ENCODE data around the gene SERPINA6.

The SERPINA6 gene

DNA sequence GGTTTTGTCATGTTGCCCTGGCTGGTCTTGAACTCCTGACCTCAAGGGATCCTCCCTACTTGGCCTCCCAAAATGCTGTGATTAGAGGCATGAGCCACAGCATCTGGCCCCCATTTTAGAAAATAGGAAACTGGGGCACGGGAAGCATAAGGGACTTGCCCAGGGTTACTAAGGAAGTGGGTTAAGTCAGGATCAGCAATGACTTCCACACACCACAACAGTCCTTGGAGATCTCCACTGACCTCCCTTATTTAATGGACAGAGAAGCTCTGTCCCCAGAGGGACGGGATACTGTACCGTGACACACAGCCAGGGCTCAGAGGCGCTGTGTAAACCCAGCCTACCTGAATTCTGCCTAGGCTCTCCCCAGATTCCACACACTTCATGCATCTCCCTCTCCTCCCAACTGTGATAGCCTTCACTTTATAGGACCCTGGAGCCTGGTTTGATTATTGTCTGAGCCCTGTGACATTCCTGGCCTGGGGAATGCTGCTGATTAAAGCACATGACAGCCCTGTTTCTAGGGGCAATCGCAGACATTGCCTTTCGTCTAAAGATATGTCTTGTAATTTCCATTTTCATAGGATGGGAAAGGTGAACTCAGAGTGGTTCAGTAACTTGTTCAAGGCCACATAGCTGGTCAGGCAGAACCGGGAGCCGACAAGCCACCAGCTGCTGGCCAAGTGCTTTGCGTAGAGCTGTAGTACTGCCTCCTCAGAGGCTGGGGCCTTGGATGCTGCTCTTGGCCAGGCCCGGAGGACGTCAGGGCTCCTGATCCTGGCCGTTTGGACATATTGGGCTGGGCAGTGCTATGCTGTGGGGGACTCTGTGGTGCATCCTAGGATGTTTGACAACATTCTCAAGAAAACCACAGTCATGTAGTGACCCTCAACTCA lies 44.5 kb upstream of the SERPINA6 start:
- no peak overlapping the region for H3K4me3 ChIP-seq (ENCODE audit: low read depth, low read length)
- DNase-seq (ENCODE audit: low read depth): no peak
- TF ChIP-seq, protein P1, sequence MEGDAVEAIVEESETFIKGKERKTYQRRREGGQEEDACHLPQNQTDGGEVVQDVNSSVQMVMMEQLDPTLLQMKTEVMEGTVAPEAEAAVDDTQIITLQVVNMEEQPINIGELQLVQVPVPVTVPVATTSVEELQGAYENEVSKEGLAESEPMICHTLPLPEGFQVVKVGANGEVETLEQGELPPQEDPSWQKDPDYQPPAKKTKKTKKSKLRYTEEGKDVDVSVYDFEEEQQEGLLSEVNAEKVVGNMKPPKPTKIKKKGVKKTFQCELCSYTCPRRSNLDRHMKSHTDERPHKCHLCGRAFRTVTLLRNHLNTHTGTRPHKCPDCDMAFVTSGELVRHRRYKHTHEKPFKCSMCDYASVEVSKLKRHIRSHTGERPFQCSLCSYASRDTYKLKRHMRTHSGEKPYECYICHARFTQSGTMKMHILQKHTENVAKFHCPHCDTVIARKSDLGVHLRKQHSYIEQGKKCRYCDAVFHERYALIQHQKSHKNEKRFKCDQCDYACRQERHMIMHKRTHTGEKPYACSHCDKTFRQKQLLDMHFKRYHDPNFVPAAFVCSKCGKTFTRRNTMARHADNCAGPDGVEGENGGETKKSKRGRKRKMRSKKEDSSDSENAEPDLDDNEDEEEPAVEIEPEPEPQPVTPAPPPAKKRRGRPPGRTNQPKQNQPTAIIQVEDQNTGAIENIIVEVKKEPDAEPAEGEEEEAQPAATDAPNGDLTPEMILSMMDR (conservative IDR thresholded peaks at IDR 0.05; ENCODE audit: low read depth, low read length): no peak

DNA sequence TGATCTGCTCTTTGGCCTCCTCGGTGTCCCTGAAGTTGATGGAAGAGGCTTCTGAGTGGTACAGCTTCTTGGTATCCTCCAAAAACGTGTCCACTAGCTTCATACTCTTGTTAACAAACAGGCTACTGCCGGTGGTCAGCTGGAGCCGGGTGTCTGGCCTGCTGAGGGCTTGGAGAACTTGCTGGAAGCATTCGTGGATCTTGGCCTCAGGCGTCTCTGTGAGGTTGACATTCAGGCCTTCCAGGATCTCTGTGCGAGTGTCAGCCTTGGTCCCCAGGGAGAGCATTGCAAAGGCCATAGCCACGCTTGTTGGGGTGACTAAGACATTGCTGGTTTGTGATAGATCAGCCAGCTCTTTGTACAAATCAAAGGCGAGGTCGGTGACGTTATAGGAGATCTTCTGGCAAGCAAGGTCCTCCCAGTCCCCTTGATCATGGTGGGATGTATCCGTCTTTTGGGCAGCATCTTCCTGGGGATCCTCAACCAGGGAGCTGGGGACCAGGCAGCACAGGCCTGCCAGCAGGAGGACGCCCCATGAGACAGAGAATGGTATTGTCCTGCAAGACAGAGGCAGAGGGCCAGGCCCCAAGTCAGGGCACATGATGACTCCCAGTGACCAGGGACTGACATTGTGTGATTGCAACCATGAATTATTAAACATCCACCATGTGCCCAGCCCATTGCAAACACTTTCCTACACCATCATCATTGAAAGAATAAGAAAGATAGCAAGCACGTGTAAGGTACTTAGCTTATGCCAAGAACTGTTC lies 43.2 kb upstream of the SERPINA6 start, which contains the start of gene SERPINA2:
Gene SERPINA2 (minus strand): TSS at position 553 of the 770 bp plus-strand sequence.
- TF ChIP-seq, protein P1 (conservative IDR thresholded peaks at IDR 0.05; ENCODE audit: low read depth, low read length): no peak
- no peak within 1 kb of the TSS for H3K4me3 ChIP-seq (ENCODE audit: low read depth, low read length)
- no peak for DNase-seq (ENCODE audit: low read depth)

- no peak overlapping the region for H3K4me3 ChIP-seq (ENCODE audit: low read depth, low read length)
- no peak for DNase-seq (ENCODE audit: low read depth)
- TF ChIP-seq, protein P1 (conservative IDR thresholded peaks at IDR 0.05; ENCODE audit: low read depth, low read length): no peak
Observed at GRCh38 chr14:94365624-94366023, 42.5 kb upstream of the SERPINA6 start.

- TF ChIP-seq, protein P1 (conservative IDR thresholded peaks at IDR 0.05; ENCODE audit: low read depth, low read length): no peak
- DNase-seq (ENCODE audit: low read depth): no peak
- no peak overlapping the region for H3K4me3 ChIP-seq (ENCODE audit: low read depth, low read length)
Observed at GRCh38 chr14:94364964-94365363, 41.8 kb upstream of the SERPINA6 start.

DNA sequence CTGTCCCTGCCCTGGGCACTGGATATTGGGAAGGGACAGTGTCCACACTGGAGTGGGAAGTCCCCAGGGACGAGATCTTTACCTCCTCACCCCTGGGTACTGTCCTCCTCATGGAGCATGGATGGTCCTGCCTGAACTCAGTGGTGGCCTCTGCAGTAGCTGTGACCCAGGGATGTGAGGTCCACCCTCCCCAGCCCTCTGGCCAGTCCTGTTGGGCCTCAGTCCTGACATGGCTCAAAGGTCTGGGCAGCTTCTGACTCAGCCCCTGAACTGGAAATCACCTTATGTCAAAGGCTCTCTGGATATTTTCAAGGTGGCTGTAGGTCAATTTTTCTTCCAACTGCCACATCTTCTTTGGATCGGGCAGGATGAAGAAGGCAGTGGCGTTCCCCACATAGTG lies 40.9 kb upstream of the SERPINA6 start:
- no peak overlapping the region for H3K4me3 ChIP-seq (ENCODE audit: low read depth, low read length)
- DNase-seq (ENCODE audit: low read depth): no peak
- TF ChIP-seq, protein P1 (conservative IDR thresholded peaks at IDR 0.05; ENCODE audit: low read depth, low read length): no peak

- DNase-seq (ENCODE audit: low read depth): no peak
- H3K4me3 ChIP-seq (ENCODE audit: low read depth, low read length): no peak overlapping the region
Observed at GRCh38 chr14:94363151-94363624, 40.1 kb upstream of the SERPINA6 start.

More at GRCh38 chr14:94363151-94363624, 40.1 kb upstream of the SERPINA6 start:
- TF ChIP-seq, protein P1 (conservative IDR thresholded peaks at IDR 0.05; ENCODE audit: low read depth, low read length): no peak
